Measurements from ENCODE around the gene DTWD2. TPM values are rescaled to one million over a fixed set of nuclear protein-coding genes. Genes with fewer than 3 reads are reported as not detected.
"Not testable (repeated sequence)": the region's sequence is repeated elsewhere in the genome, so short reads cannot be mapped to it uniquely, and the experiment has no call there.

Gene DTWD2
- total and polyA plus RNA-seq, 2 donors = 1.6 to 22.2 TPM

DNA sequence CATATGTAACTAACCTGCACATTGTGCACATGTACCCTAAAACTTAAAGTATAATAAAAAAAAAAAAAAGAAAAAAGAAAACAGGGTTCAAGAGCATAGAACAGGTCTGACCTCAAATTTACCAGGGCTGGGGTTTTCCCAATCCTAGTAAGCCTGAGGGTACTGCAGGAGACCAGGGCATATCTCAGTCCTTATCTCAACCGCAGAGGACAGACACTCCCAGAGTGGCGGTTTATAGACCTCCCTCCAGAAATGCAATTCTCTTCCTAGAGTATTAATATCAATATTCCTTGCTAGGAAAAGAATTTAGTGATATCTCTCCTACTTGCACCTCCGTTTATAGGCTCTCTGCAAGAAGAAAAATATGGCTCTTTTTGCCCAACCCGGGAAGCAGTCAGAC is 136.6 kb downstream of the DTWD2 start:
- not testable (repeated sequence) for H3K27ac ChIP-seq (ENCODE audit: low read depth); H3K4me3 ChIP-seq (ENCODE audit: low read depth, low read length); DNase-seq (ENCODE audit: extremely low spot score); H3K4me1 ChIP-seq (ENCODE audit: insufficient read depth); H3K36me3 ChIP-seq (ENCODE audit: insufficient read depth)
- WGBS = 93% methylated on average over 4 of the region's 4 CpGs

DNA sequence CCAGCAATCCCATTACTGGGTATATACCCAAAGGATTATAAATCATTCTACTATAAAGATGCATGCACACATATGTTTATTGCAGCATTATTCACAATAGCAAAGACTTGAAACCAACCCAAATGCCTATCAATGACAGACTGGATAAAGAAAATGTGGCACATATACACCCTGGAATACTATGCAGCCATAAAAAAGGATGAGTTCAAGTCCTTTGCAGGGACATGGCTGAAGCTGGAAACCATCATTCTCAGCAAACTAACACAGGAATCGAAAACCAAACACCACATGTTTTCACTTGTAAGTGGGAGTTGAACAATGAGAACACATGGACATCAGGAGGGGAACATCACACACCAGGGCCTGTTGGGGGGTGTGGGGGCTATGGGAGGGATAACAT is 138.8 kb downstream of the DTWD2 start:
- 95% methylated on average over 1 of the region's 1 CpG for WGBS

DNA sequence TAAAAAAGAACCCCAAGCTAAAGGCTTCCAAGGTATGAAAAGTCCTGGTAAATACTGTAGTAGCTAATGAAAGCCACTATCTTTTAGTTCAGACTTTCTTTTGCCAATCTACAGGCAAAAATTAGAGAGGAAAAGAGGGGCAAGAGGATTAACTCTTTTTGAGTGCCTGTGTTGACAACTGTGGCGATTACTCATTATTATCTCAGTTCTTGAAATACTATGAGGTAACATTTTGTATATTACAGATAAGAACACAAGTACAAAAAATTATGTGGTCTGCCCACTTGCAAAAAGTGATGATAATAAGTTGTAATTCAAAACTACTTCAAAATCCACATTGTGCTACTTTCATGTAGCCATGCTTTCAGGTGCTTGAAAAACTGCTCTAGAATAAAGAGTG is 144.0 kb downstream of the DTWD2 start:
- Histone ChIP-seq H3K4me1 (ENCODE audit: insufficient read depth) (no peaks in the 10 kb centered on the region), H3K4me3 (ENCODE audit: low read depth, low read length) (no peak overlapping the region), H3K27ac (ENCODE audit: low read depth) (no peak overlapping the region), H3K36me3 (ENCODE audit: insufficient read depth) (no peaks in the 10 kb centered on the region)
- WGBS = 79% methylated on average over 1 of the region's 1 CpG
- no peak for DNase-seq (ENCODE audit: extremely low spot score)

More for the DNA sequence above, 138.8 kb downstream of the DTWD2 start:
- not testable (repeated sequence) for H3K4me3 ChIP-seq (ENCODE audit: low read depth, low read length); H3K4me1 ChIP-seq (ENCODE audit: insufficient read depth); H3K36me3 ChIP-seq (ENCODE audit: insufficient read depth); H3K27ac ChIP-seq (ENCODE audit: low read depth); DNase-seq (ENCODE audit: extremely low spot score)

DNA sequence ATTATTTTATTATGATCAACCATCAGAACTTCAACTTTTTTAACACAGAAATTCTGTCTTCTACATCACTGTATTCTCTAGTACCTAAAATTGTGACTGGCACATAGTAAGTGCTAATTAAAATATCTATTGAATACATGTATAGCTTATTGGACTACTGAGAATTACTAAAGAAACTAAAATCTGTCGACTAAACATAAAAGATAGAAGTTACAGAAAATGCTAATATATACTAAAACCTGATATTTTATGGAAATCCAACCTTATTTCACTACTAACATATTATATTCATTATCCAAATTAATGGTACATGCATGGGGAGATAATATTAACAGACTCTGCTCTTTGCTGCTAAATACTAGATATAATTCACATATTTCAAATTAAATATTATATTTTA is 153.6 kb downstream of the DTWD2 start:
- Histone ChIP-seq H3K36me3 (ENCODE audit: insufficient read depth) (peaks cover 2% of the 10 kb centered on the region), H3K27ac (ENCODE audit: low read depth) (no peak overlapping the region), H3K4me3 (ENCODE audit: low read depth, low read length) (no peak overlapping the region), H3K4me1 (ENCODE audit: insufficient read depth) (no peaks in the 10 kb centered on the region)
- WGBS = 96% methylated on average over 1 of the region's 1 CpG
- DNase-seq (ENCODE audit: extremely low spot score) = no peak

DNA sequence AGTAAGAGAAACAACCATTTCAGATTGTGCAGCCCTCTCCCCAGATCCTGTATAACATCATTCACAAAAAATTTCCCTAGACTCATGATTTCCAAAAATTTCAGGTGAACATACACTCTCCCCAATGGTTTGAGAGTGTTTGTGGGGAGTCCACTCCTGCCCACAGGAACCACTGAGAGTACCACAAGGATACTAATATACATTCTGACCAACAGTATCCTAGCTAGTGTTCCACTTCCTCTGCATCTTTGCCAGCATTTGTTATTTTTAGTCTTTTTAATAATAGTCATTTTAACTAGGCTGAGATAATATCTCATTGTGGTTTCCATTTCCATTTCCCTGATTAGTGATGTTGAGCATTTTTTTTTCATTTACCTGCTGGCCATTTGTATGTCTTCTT is 155.4 kb downstream of the DTWD2 start:
- DNase-seq (ENCODE audit: extremely low spot score) = no peak
- H3K36me3 ChIP-seq (ENCODE audit: insufficient read depth) = peaks cover 2% of the 10 kb centered on the region
- no peaks in the 10 kb centered on the region for H3K4me1 ChIP-seq (ENCODE audit: insufficient read depth)
- H3K4me3 ChIP-seq (ENCODE audit: low read depth, low read length) = no peak overlapping the region
- H3K27ac ChIP-seq (ENCODE audit: low read depth) = no peak overlapping the region

DNA sequence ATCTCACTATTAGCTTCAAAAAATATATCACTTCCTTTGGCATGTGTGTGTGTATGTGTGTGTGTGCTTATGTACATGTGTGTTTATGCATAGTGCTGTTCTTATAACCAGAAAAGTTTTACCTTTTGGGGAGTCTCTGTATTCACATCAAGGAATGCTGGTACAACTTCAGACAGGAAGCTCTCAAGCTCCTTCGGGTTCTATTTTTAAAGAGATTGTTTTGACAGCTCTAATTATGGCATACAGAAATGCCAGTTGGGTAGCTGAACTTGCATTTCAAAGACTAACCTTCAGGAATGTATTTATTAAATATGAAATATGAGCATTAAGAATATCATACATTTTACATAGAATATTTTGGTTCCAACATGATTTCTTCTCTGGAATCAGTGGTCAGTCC is 163.1 kb downstream of the DTWD2 start:
- no peak overlapping the region for H3K27ac ChIP-seq (ENCODE audit: low read depth)
- H3K4me1 ChIP-seq (ENCODE audit: insufficient read depth) = no peaks in the 10 kb centered on the region
- no peaks in the 10 kb centered on the region for H3K36me3 ChIP-seq (ENCODE audit: insufficient read depth)
- 59% methylated on average over 1 of the region's 1 CpG for WGBS
- no peak for DNase-seq (ENCODE audit: extremely low spot score)
- no peak overlapping the region for H3K4me3 ChIP-seq (ENCODE audit: low read depth, low read length)

GRCh38 chr5:118818604-118819003 is 169.7 kb downstream of the DTWD2 start:
- WGBS = 94% methylated on average over 3 of the region's 3 CpGs
- DNase-seq (ENCODE audit: extremely low spot score) = no peak
- Histone ChIP-seq H3K27ac (ENCODE audit: low read depth) (no peak overlapping the region), H3K4me1 (ENCODE audit: insufficient read depth) (no peaks in the 10 kb centered on the region), H3K4me3 (ENCODE audit: low read depth, low read length) (no peak overlapping the region), H3K36me3 (ENCODE audit: insufficient read depth) (no peaks in the 10 kb centered on the region)

GRCh38 chr5:118808441-118808840 is 179.9 kb downstream of the DTWD2 start:
- H3K27ac ChIP-seq (ENCODE audit: low read depth) = no peak overlapping the region

DNA sequence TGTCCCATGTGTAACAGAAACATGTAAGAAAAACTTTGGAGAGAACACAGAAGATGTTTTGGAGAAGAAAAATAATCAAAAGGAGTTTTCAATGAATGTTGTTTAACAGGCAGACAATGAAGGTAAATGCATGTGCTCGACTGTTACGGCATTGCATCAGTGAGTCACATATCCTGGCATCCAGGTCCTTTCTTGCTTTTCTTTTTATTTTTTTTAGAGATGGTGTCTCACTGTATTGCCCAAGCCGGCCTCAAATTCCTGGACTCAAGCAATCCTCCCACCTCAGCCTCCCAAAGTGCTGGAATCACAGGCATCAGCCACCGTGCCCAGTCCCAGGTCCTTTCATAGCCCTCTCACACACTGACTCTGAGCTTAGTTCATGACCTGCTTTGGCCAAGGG is 181.8 kb downstream of the DTWD2 start:
- 96% methylated on average over 4 of the region's 4 CpGs for WGBS
- no peaks in the 10 kb centered on the region for H3K36me3 ChIP-seq (ENCODE audit: insufficient read depth)
- no peak for DNase-seq (ENCODE audit: extremely low spot score)
- no peak overlapping the region for H3K4me3 ChIP-seq (ENCODE audit: low read depth, low read length)
- H3K27ac ChIP-seq (ENCODE audit: low read depth) = no peak overlapping the region
- H3K4me1 ChIP-seq (ENCODE audit: insufficient read depth) = no peaks in the 10 kb centered on the region

More at GRCh38 chr5:118808441-118808840, 179.9 kb downstream of the DTWD2 start:
- Histone ChIP-seq H3K36me3 (ENCODE audit: insufficient read depth) (no peaks in the 10 kb centered on the region), H3K4me3 (ENCODE audit: low read depth, low read length) (no peak overlapping the region), H3K4me1 (ENCODE audit: insufficient read depth) (no peaks in the 10 kb centered on the region)
- DNase-seq (ENCODE audit: extremely low spot score) = no peak
- 28% methylated on average over 2 of the region's 2 CpGs for WGBS

- H3K4me3 ChIP-seq (ENCODE audit: low read depth, low read length) = no peak overlapping the region
- no peaks in the 10 kb centered on the region for H3K36me3 ChIP-seq (ENCODE audit: insufficient read depth)
- no peak for DNase-seq (ENCODE audit: extremely low spot score)
- no peak overlapping the region for H3K27ac ChIP-seq (ENCODE audit: low read depth)
- WGBS = 88% methylated on average over 2 of the region's 2 CpGs
- H3K4me1 ChIP-seq (ENCODE audit: insufficient read depth) = no peaks in the 10 kb centered on the region
Measured at GRCh38 chr5:118802335-118802734, 186.0 kb downstream of the DTWD2 start.

DNA sequence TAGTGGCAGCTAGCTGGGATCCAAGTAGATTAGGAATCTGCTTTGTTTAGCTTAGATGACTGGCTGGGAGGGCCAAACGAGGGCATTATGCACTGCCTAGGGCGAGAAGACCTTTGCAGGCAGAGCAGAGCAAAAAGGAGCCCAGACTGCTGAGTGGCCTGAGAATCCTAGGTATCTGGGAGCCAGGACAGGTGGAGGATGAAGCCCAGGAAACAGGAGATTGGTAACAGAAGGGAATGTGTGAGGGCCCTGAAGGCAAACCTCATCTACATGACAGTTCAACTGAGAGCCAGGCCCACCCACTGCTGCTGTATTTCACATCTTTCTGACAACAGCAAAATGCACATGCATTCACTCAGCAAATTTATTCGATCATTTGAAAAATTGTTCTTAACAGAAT is 192.3 kb downstream of the DTWD2 start:
- no peaks in the 10 kb centered on the region for H3K36me3 ChIP-seq (ENCODE audit: insufficient read depth)

GRCh38 chr5:118794281-118794680 is 194.1 kb downstream of the DTWD2 start:
- Histone ChIP-seq H3K4me3 (ENCODE audit: low read depth, low read length) (no peak overlapping the region), H3K27ac (ENCODE audit: low read depth) (no peak overlapping the region), H3K4me1 (ENCODE audit: insufficient read depth) (no peaks in the 10 kb centered on the region), H3K36me3 (ENCODE audit: insufficient read depth) (no peaks in the 10 kb centered on the region)
- DNase-seq (ENCODE audit: extremely low spot score) = no peak
- 94% methylated on average over 3 of the region's 3 CpGs for WGBS

More for the DNA sequence above, 192.3 kb downstream of the DTWD2 start:
- H3K4me3 ChIP-seq (ENCODE audit: low read depth, low read length) = no peak overlapping the region
- no peaks in the 10 kb centered on the region for H3K4me1 ChIP-seq (ENCODE audit: insufficient read depth)
- WGBS = 90% methylated on average over 3 of the region's 3 CpGs
- H3K27ac ChIP-seq (ENCODE audit: low read depth) = no peak overlapping the region
- no peak for DNase-seq (ENCODE audit: extremely low spot score)

DNA sequence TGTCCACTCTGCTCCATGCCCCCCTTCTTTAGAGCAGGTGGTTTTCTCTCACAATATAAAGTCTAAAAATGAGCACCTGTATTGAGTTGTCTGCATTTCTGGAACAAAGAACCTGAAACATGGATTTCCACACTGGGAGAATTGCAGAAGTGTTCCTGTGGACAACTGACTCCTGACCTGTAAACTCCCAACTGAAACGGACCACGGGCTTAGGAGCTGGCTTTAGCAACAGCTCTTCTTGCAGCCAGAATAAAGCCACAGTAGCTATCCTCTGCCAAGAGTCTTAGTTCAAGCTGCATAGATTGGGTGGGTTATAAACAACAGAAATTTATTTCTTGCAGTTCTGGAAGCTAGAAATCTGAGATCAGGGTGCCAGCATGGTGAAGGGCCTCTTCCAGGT is 194.7 kb downstream of the DTWD2 start:
- Histone ChIP-seq H3K4me1 (ENCODE audit: insufficient read depth) (no peaks in the 10 kb centered on the region), H3K36me3 (ENCODE audit: insufficient read depth) (no peaks in the 10 kb centered on the region), H3K4me3 (ENCODE audit: low read depth, low read length) (no peak overlapping the region), H3K27ac (ENCODE audit: low read depth) (no peak overlapping the region)
- no peak for DNase-seq (ENCODE audit: extremely low spot score)
- WGBS = 31% methylated on average over 2 of the region's 2 CpGs

- Histone ChIP-seq H3K4me3 (ENCODE audit: low read depth, low read length) (no peak overlapping the region), H3K27ac (ENCODE audit: low read depth) (no peak overlapping the region), H3K4me1 (ENCODE audit: insufficient read depth) (no peaks in the 10 kb centered on the region), H3K36me3 (ENCODE audit: insufficient read depth) (no peaks in the 10 kb centered on the region)
- 88% methylated on average over 3 of the region's 3 CpGs for WGBS
- DNase-seq (ENCODE audit: extremely low spot score) = no peak
Measured at GRCh38 chr5:118793091-118793490, 195.3 kb downstream of the DTWD2 start.
